ENCODE measurements around the gene MEF2C. TPM values are rescaled to one million over a fixed set of nuclear protein-coding genes. Genes with fewer than 3 reads are reported as not detected.
"Not testable (repeated sequence)": the region's sequence is repeated elsewhere in the genome, so short reads cannot be mapped to it uniquely, and the experiment has no call there.

Gene MEF2C
- total RNA-seq, 1 donor from 2014 or later = 20.5 TPM

- H3K4me2 ChIP-seq (ENCODE audit: low read length); H3K9me3 Mint-ChIP-seq (ENCODE audit: unreplicated experiment); H3K36me3 Mint-ChIP-seq (ENCODE audit: low read depth, unreplicated experiment); H3K79me2 ChIP-seq (ENCODE audit: insufficient read depth, low read length); H3K27me3 Mint-ChIP-seq (ENCODE audit: low read depth, unreplicated experiment); H3K9ac ChIP-seq (ENCODE audit: low read length); H3K27ac ChIP-seq (ENCODE audit: low read depth, low read length); H3K27me3 ChIP-seq (ENCODE audit: insufficient read depth, low read length); H3K4me3 ChIP-seq (ENCODE audit: insufficient read depth, low read depth, low read length); H3K9me3 ChIP-seq (ENCODE audit: insufficient read depth, low read depth, low read length); H3K4me1 ChIP-seq (ENCODE audit: insufficient read depth, low read length); H4K20me1 ChIP-seq (ENCODE audit: insufficient read depth, low read length); H3K27ac Mint-ChIP-seq (ENCODE audit: unreplicated experiment); H3K4me3 Mint-ChIP-seq (ENCODE audit: unreplicated experiment); DNase-seq (ENCODE audit: low read depth); H3K36me3 ChIP-seq (ENCODE audit: insufficient read depth, low read length); FAIRE-seq; H2AFZ ChIP-seq (ENCODE audit: low read depth, low read length): not testable (repeated sequence)
- H3K4me1 Mint-ChIP-seq (ENCODE audit: low read depth, unreplicated experiment) = peaks cover 12% of the 10 kb centered on the region
Measured at GRCh38 chr5:88793797-88794196, 89.2 kb downstream of the MEF2C start.

- FAIRE-seq = no peak
- TF ChIP-seq CTCF (IDR thresholded peaks at IDR 0.05; ENCODE audit: insufficient read depth, low read depth, low read length) = no peak
- TF ChIP-seq EZH2 (IDR thresholded peaks at IDR 0.05; ENCODE audit: insufficient read depth, low read length) = no peak
- Histone ChIP-seq H3K9ac (ENCODE audit: low read length) (peak overlapping the region; percentile 62), H3K36me3 (ENCODE audit: insufficient read depth, low read length) (no peaks in the 10 kb centered on the region), H3K27ac (ENCODE audit: low read depth, low read length) (peak overlapping the region; percentile 69), H3K9me3 (ENCODE audit: insufficient read depth, low read depth, low read length) (no peaks in the 10 kb centered on the region), H3K4me3 (ENCODE audit: insufficient read depth, low read depth, low read length) (no peak overlapping the region), H3K4me1 (ENCODE audit: insufficient read depth, low read length) (peaks cover 9% of the 10 kb centered on the region), H4K20me1 (ENCODE audit: insufficient read depth, low read length) (no peaks in the 10 kb centered on the region), H3K27me3 (ENCODE audit: insufficient read depth, low read length) (no peaks in the 10 kb centered on the region), H3K4me2 (ENCODE audit: low read length) (peak overlapping the region; percentile 29), H3K79me2 (ENCODE audit: insufficient read depth, low read length) (no peaks in the 10 kb centered on the region), H2AFZ (ENCODE audit: low read depth, low read length) (no peak overlapping the region)
- peaks cover 1% of the 10 kb centered on the region for H3K36me3 Mint-ChIP-seq (ENCODE audit: low read depth, unreplicated experiment)
- no peak overlapping the region for H3K4me3 Mint-ChIP-seq (ENCODE audit: unreplicated experiment)
- DNase-seq (ENCODE audit: low read depth) = peak; percentile 71
- peak overlapping the region; percentile 98 for H3K27ac Mint-ChIP-seq (ENCODE audit: unreplicated experiment)
- peaks cover 4% of the 10 kb centered on the region for H3K9me3 Mint-ChIP-seq (ENCODE audit: unreplicated experiment)
- peaks cover 17% of the 10 kb centered on the region for H3K4me1 Mint-ChIP-seq (ENCODE audit: low read depth, unreplicated experiment)
- no peaks in the 10 kb centered on the region for H3K27me3 Mint-ChIP-seq (ENCODE audit: low read depth, unreplicated experiment)
Measured at GRCh38 chr5:88792144-88792840, 90.7 kb downstream of the MEF2C start.

DNA sequence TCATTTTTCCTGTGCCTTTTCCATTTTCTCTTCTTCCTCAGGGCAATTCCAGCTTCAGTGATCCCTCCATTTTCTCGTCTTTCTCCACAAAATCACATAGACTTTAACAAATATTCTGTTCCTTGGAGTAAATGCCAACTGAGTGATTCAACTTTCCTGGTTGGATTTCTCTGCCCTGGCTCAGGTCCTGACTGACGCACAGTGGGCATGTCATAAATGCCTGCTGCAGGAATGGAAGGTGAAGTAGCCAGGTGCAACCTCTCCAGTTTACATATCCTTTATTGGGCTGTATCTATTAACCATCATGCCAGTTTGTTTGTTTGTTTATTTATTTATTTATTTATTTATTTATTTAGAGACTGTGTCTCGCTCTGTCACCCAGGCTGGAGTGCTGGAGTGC is 95.1 kb downstream of the MEF2C start:
- no peak for FAIRE-seq
- Mint-ChIP-seq H3K4me1 (ENCODE audit: low read depth, unreplicated experiment) (peaks cover 24% of the 10 kb centered on the region), H3K4me3 (ENCODE audit: unreplicated experiment) (no peak overlapping the region)

More for the DNA sequence above, 95.1 kb downstream of the MEF2C start:
- Histone ChIP-seq H3K4me1 (ENCODE audit: insufficient read depth, low read length) (peaks cover 24% of the 10 kb centered on the region), H2AFZ (ENCODE audit: low read depth, low read length) (no peak overlapping the region), H4K20me1 (ENCODE audit: insufficient read depth, low read length) (no peaks in the 10 kb centered on the region), H3K36me3 (ENCODE audit: insufficient read depth, low read length) (no peaks in the 10 kb centered on the region), H3K27ac (ENCODE audit: low read depth, low read length) (peak overlapping the region; percentile 21), H3K27me3 (ENCODE audit: insufficient read depth, low read length) (no peaks in the 10 kb centered on the region), H3K9me3 (ENCODE audit: insufficient read depth, low read depth, low read length) (no peaks in the 10 kb centered on the region), H3K4me3 (ENCODE audit: insufficient read depth, low read depth, low read length) (no peak overlapping the region), H3K4me2 (ENCODE audit: low read length) (peak overlapping the region; percentile 17), H3K9ac (ENCODE audit: low read length) (no peak overlapping the region), H3K79me2 (ENCODE audit: insufficient read depth, low read length) (no peaks in the 10 kb centered on the region)
- DNase-seq (ENCODE audit: low read depth) = peak; percentile 47
- H3K27ac Mint-ChIP-seq (ENCODE audit: unreplicated experiment) = peak overlapping the region; percentile 24
- no peaks in the 10 kb centered on the region for H3K36me3 Mint-ChIP-seq (ENCODE audit: low read depth, unreplicated experiment)
- TF ChIP-seq EZH2 (IDR thresholded peaks at IDR 0.05; ENCODE audit: insufficient read depth, low read length) (no peak), CTCF (IDR thresholded peaks at IDR 0.05; ENCODE audit: insufficient read depth, low read depth, low read length) (no peak)
- no peaks in the 10 kb centered on the region for H3K27me3 Mint-ChIP-seq (ENCODE audit: low read depth, unreplicated experiment)
- H3K9me3 Mint-ChIP-seq (ENCODE audit: unreplicated experiment) = no peaks in the 10 kb centered on the region
